Mesothelial cell of epicardium (in vitro differentiated cells): ENCODE data around the gene C4orf50. TPM values are rescaled to one million over a fixed set of nuclear protein-coding genes. Genes with fewer than 3 reads are reported as not detected.

Source experiments
- DNase-seq, 2 experiments: peaks; one replicate each; pipeline ENCODE4 v3.0.0; 2021; ENCODE audit warnings: low spot score in 2 of 2; ENCODE audit not compliant: unreplicated experiment in 2 of 2
- H3K27ac Mint-ChIP-seq: 2 replicates; pipeline ENCODE4 v1.8.0; 2021; ENCODE audit warnings: mixed read lengths
- H3K27me3 Mint-ChIP-seq: 2 replicates; pipeline ENCODE4 v1.8.0; 2021; ENCODE audit warnings: low read depth, mixed read lengths
- H3K36me3 Mint-ChIP-seq: 2 replicates; pipeline ENCODE4 v1.8.0; 2021; ENCODE audit warnings: mixed read lengths
- H3K4me1 Mint-ChIP-seq: 2 replicates; pipeline ENCODE4 v1.8.0; 2021; ENCODE audit warnings: mixed read lengths
- H3K4me3 Mint-ChIP-seq: 2 replicates; pipeline ENCODE4 v1.8.0; 2021; ENCODE audit warnings: mild to moderate bottlenecking, moderate library complexity, mixed read lengths
- H3K9me3 Mint-ChIP-seq: 2 replicates; pipeline ENCODE4 v1.8.0; 2021; ENCODE audit warnings: mixed read lengths
- total RNA-seq: library from RNA; stranded (reverse); gene quantifications from 3 replicates; pipeline ENCODE4 v1.2.1, GENCODE V29; 2021
- TF ChIP-seq, protein P1 (sequence below): fragments of 200-600 bp; sonication (generic); IDR thresholded peaks from one replicate; pipeline ENCODE4 v1.5.0; 2021; ENCODE audit warnings: antibody characterized with exemption; ENCODE audit not compliant: unreplicated experiment

Gene C4orf50
- total RNA-seq, 1 donor from 2014 or later: 0.04 TPM

DNA sequence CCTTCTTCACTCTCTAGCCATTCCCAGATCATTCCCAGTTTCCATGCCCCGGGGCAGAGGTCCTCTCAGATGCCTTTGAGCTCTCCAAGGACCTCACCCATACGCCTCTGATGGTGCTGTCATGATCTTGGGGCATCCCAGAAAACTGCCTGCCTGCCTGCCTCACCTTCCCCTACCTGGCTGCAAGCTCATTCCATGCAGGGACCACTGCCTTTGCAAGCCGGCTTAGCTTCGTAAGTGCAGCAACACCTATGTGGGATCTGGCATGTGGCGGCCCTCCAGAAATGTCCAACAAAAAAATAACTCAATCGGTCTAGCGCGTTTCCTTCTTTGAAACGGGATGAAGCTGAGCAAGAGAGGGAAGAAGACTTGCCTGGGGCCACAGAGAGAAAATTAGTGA lies 53.0 kb downstream of the C4orf50 start:
- TF ChIP-seq, protein P1, sequence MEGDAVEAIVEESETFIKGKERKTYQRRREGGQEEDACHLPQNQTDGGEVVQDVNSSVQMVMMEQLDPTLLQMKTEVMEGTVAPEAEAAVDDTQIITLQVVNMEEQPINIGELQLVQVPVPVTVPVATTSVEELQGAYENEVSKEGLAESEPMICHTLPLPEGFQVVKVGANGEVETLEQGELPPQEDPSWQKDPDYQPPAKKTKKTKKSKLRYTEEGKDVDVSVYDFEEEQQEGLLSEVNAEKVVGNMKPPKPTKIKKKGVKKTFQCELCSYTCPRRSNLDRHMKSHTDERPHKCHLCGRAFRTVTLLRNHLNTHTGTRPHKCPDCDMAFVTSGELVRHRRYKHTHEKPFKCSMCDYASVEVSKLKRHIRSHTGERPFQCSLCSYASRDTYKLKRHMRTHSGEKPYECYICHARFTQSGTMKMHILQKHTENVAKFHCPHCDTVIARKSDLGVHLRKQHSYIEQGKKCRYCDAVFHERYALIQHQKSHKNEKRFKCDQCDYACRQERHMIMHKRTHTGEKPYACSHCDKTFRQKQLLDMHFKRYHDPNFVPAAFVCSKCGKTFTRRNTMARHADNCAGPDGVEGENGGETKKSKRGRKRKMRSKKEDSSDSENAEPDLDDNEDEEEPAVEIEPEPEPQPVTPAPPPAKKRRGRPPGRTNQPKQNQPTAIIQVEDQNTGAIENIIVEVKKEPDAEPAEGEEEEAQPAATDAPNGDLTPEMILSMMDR: no peak

DNA sequence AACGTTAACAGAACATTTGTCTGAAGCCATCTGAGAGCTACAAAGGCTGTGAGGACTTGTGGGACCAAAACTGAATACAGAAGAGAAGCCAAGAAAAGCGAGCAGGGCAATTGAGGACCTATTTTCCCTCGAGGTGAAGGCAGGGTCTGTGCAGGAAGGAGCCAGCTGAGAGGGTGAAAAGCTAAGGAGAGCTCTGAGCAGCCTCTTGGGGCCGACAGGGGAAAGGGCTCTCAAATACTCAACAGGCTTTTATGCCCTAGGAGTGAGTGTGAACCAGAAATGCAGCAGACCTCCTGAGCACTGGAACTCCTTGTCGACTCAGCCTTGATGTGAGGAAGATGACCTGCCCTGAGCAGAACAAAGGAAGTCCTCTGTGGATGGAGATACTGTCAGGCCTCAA lies 54.2 kb downstream of the C4orf50 start:
- peaks cover 57% of the 10 kb centered on the region for H3K27me3 Mint-ChIP-seq
- no peak overlapping the region for H3K4me3 Mint-ChIP-seq
- H3K27ac Mint-ChIP-seq: no peak overlapping the region
- DNase-seq: no peak
- no peaks in the 10 kb centered on the region for H3K9me3 Mint-ChIP-seq
- TF ChIP-seq, protein P1: no peak
- H3K4me1 Mint-ChIP-seq: no peaks in the 10 kb centered on the region
- H3K36me3 Mint-ChIP-seq: no peaks in the 10 kb centered on the region

More for the DNA sequence above, 53.0 kb downstream of the C4orf50 start:
- Mint-ChIP-seq H3K27ac (no peak overlapping the region), H3K4me3 (no peak overlapping the region), H3K27me3 (peaks cover 56% of the 10 kb centered on the region), H3K4me1 (no peaks in the 10 kb centered on the region), H3K9me3 (no peaks in the 10 kb centered on the region), H3K36me3 (no peaks in the 10 kb centered on the region)
- DNase-seq: no peak

DNA sequence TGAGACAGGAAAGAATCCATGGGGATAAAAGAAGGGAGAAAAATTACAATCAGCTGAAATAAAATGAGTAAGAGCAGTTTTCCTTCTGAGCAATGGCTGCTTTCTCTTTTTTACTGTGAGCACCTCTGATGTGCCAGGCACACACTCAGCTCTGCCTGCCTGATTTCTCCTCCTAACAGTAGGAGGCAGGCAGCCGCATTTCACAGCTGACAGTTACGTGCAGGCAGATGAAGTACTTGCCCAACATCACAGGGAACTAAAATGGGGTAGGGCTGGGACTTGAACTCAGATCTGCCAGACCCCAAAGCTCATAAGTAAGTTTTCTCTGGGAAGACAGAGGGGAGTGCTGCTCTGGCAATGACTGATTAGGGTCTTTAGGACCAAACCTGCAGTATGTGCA lies 54.6 kb downstream of the C4orf50 start:
- H3K27ac Mint-ChIP-seq: no peak overlapping the region
- H3K27me3 Mint-ChIP-seq: peaks cover 53% of the 10 kb centered on the region
- TF ChIP-seq, protein P1: no peak
- H3K4me3 Mint-ChIP-seq: no peak overlapping the region
- no peak for DNase-seq
- H3K9me3 Mint-ChIP-seq: no peaks in the 10 kb centered on the region
- H3K4me1 Mint-ChIP-seq: no peaks in the 10 kb centered on the region
- no peaks in the 10 kb centered on the region for H3K36me3 Mint-ChIP-seq

DNA sequence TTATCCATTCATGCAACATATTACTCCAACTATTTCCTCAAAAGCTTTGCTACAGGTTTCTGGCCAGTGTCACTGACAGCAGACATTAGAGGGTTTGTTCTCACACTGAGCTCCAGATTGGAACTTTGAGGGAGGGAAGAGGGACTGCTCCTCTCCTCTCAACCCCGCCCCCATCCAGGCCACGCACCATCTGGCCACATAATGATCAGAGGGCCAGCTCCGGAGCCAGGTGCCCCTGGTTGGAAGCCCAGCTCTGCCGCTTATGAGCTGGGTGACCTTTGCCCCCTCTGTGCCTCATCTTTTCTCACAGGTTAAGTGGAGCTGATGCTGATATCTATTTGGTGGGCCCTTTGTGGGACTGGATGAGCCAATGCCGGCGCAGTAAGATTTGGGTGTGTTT lies 55.8 kb downstream of the C4orf50 start:
- Mint-ChIP-seq H3K27me3 (peaks cover 46% of the 10 kb centered on the region), H3K9me3 (no peaks in the 10 kb centered on the region), H3K4me1 (no peaks in the 10 kb centered on the region), H3K4me3 (no peak overlapping the region), H3K27ac (no peak overlapping the region), H3K36me3 (no peaks in the 10 kb centered on the region)
- TF ChIP-seq, protein P1: no peak
- peak in 1 of 2 experiments; percentile 29 for DNase-seq

DNA sequence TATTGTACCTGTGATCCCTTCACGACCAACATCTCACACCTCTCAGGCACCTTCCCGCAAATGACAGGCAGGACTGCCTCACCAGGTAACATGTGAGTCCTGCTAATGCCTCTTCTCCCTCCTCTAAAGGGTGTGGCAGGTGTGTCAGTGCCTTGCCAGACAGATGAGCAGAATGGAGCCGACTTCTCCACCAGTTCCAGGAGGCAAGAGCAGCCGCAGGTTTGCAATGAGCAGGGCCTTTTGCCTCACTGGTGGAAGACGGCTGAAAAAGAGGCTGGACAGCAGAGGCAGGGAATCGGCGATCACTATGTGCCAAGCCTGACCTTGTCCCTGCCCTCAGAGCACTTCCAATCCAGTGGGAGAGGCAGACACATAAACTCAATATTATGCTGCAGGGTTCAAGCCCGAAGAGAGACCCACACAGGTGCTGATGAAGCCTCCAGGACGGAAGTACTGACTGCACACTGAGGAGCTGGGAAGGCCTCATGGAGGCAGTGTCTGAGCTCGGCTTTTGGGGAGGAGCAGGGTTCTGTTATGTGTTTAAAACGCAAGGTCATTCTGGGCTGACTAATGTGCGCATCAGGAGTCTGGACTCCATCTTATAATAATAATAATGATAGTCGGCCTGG lies 57.9 kb downstream of the C4orf50 start:
- no peaks in the 10 kb centered on the region for H3K9me3 Mint-ChIP-seq
- no peaks in the 10 kb centered on the region for H3K36me3 Mint-ChIP-seq
- H3K4me3 Mint-ChIP-seq: no peak overlapping the region
- H3K27ac Mint-ChIP-seq: no peak overlapping the region
- TF ChIP-seq, protein P1: no peak
- peak in 1 of 2 experiments; percentile 26 for DNase-seq
- peaks cover 40% of the 10 kb centered on the region for H3K27me3 Mint-ChIP-seq
- H3K4me1 Mint-ChIP-seq: peaks cover 11% of the 10 kb centered on the region
